ENCODE results near the gene SCAMP2. TPM values are rescaled to one million over a fixed set of nuclear protein-coding genes. Genes with fewer than 3 reads are reported as not detected.

SCAMP2 gene
- total RNA-seq, 1 experiment from 2014 or later: 50.2 TPM

GRCh38 chr15:74838746-74839525 is 34.2 kb downstream of the SCAMP2 start:
- no peak overlapping the region for H3K4me3 Mint-ChIP-seq
- H2BK5ac ChIP-seq (ENCODE audit: insufficient read length, low read length): no peak overlapping the region

More at GRCh38 chr15:74838746-74839525, 34.2 kb downstream of the SCAMP2 start:
- Histone ChIP-seq H3K4ac (ENCODE audit: low read depth, low read length) (no peak overlapping the region), H2BK12ac (ENCODE audit: insufficient read length, low read depth, low read length) (no peak overlapping the region), H4K20me1 (ENCODE audit: control insufficient read depth, insufficient read depth, insufficient read length) (peaks cover 3% of the 10 kb centered on the region), H4K91ac (ENCODE audit: insufficient read length, low read depth, low read length) (no peak overlapping the region), H3K9me3 (ENCODE audit: control insufficient read depth, low read depth, low read length) (no peaks in the 10 kb centered on the region), H2AK5ac (ENCODE audit: insufficient read length, low read length) (no peak overlapping the region), H2AFZ (ENCODE audit: low read length) (no peak overlapping the region), H4K5ac (ENCODE audit: insufficient read length, low read depth, low read length) (no peak overlapping the region), H3K79me1 (ENCODE audit: insufficient read depth, low read depth, low read length, poor library complexity, severe bottlenecking) (no peaks in the 10 kb centered on the region), H3K23ac (ENCODE audit: insufficient read length, low read depth, low read length) (no peak overlapping the region), H3K4me1 (ENCODE audit: insufficient read depth, low read length) (no peaks in the 10 kb centered on the region; the same call in 1 of the 2 replicates), H3K18ac (ENCODE audit: insufficient read length, low read depth, low read length) (no peak overlapping the region), H2BK20ac (ENCODE audit: low read depth, low read length, poor library complexity, severe bottlenecking) (no peak overlapping the region), H2BK15ac (ENCODE audit: low read depth, low read length) (no peak overlapping the region), H3K9ac (ENCODE audit: extremely low read depth, insufficient read length, low read length) (no peak overlapping the region), H3K27me3 (ENCODE audit: insufficient read depth, low read length) (no peaks in the 10 kb centered on the region), H3T11ph (ENCODE audit: low read length) (no peak overlapping the region), H3K14ac (ENCODE audit: insufficient read depth, low read length) (no peak overlapping the region), H3K27ac (ENCODE audit: insufficient read length, low read depth, low read length) (no peak overlapping the region), H4K8ac (replicated peaks; ENCODE audit: insufficient read length, low read depth, low read length) (no peak overlapping the region), H3K79me2 (ENCODE audit: insufficient read depth, low read length) (no peaks in the 10 kb centered on the region), H3K56ac (ENCODE audit: insufficient read length, low read depth, low read length) (no peak overlapping the region), H3K23me2 (ENCODE audit: insufficient read length, low read depth, low read length, poor library complexity, severe bottlenecking) (peaks cover 6% of the 10 kb centered on the region), H3K4me2 (ENCODE audit: insufficient read depth, insufficient read length, low read length) (no peak overlapping the region), H2BK120ac (ENCODE audit: low read depth, low read length, poor library complexity, severe bottlenecking) (no peak overlapping the region)
- peaks cover 21 to 38% of the 10 kb centered on the region in 2 experiments for H3K4me1 Mint-ChIP-seq
- no peaks in the 10 kb centered on the region for H3K27me3 Mint-ChIP-seq (ENCODE audit: low read depth)
- peaks cover 6 to 37% (median 29%) of the 10 kb centered on the region in 3 experiments for H3K36me3 Mint-ChIP-seq (ENCODE audit: insufficient read depth in 1 of 3, low read depth in 3 of 3)
- DNase-seq: no peak
- TF ChIP-seq CTCF (conservative IDR thresholded peaks at IDR 0.05): no peak
- WGBS (ENCODE audit: extremely low coverage, insufficient read length, low lambda C conversion rate): no CpG with 5 or more reads among the region's 11 CpGs
- no peaks in the 10 kb centered on the region for H3K9me3 Mint-ChIP-seq
- H3K27ac Mint-ChIP-seq: peak overlapping the region in 1 of 3 experiments; percentile 88; a peak in 2 of 7 replicates
